T-helper 17 cell (primary cell): Measurements from ENCODE around the gene GJA3. TPM values are rescaled to one million over a fixed set of nuclear protein-coding genes. Genes with fewer than 3 reads are reported as not detected.

ENCODE experiments used
- ATAC-seq: fragments of 150-1000 bp; cut with Tn5 transposase; 2 replicates; pipeline ENCODE4 v1.10.0; 2021; ENCODE audit warnings: mild to moderate bottlenecking, moderate library complexity
- DNase-seq, 3 donors: peaks; one replicate each; pipeline versions ENCODE4 v3.0.0 to v3.0.0-alpha.2; 2020 to 2021
- H3K9me3 ChIP-seq: one replicate; pipeline ENCODE4 v1.7.0; 2013; ENCODE audit warnings: low read length, mild to moderate bottlenecking; ENCODE audit not compliant: control insufficient read depth, poor library complexity, severe bottlenecking
- H3K27ac Mint-ChIP-seq: one replicate; pipeline ENCODE4 v1.8.0; 2022; ENCODE audit warnings: mild to moderate bottlenecking, moderate library complexity, mixed read lengths
- H3K27me3 Mint-ChIP-seq: one replicate; pipeline ENCODE4 v1.8.0; 2022; ENCODE audit warnings: mixed read lengths
- H3K36me3 Mint-ChIP-seq: one replicate; pipeline ENCODE4 v1.8.0; 2022; ENCODE audit warnings: low read depth, mixed read lengths
- H3K4me1 Mint-ChIP-seq: one replicate; pipeline ENCODE4 v1.8.0; 2022; ENCODE audit warnings: mild to moderate bottlenecking, mixed read lengths
- H3K4me3 Mint-ChIP-seq: one replicate; pipeline ENCODE4 v1.8.0; 2022; ENCODE audit warnings: mild to moderate bottlenecking, moderate library complexity, mixed read lengths
- total RNA-seq, 4 donors: library from RNA in 2 of 4; stranded (reverse) in 2 of 4; gene quantifications; one replicate each; pipeline ENCODE4 v1.2.3 and lab custom pipeline; 2022 to 2026

GJA3 gene
- total RNA-seq, result under 1 TPM in 1 of 2 donors, not detected in 1; 0.12 TPM
- total RNA-seq (lab: John Stamatoyannopoulos, UW), result 0 to 0.23 reads per million in 2 donors

- Mint-ChIP-seq H3K27me3 (peaks cover 46% of the 10 kb centered on the region), H3K27ac (no peak within 1 kb of the TSS), H3K4me3 (peak within 1 kb of the TSS; percentile 89), H3K4me1 (peaks cover 10% of the 10 kb centered on the region), H3K36me3 (no peaks in the 10 kb centered on the region)
- ATAC-seq (peak; percentile 66), DNase-seq (peak in 2 of 3 donors; percentile 37)
- no peaks in the 10 kb centered on the region for H3K9me3 ChIP-seq
Observed at GRCh38 chr13:20160306-20161274, at the start of gene GJA3. GJA3 (minus strand) TSS chr13:20161052; CDS start chr13:20143288, 17,764 bp downstream.

DNA sequence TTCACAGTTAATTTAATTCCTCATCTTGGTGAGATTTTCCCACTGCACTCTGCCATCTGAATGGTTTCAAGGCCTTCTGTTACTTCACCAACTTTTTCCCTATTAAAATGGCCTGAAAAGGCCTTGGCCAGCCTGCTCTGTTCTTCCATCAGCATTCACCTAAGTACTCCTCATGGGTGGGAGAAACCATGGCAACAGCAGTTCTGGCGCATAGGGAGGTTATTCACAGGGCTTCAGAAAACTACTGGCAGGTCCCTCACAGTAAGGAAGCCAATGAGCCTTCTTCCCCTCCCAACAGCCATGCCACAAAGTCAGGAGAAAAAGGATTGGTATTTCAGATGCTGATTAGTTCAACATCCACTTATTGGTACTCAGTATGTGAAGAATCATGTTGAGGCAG lies 49.1 kb upstream of the GJA3 start:
- no peak for DNase-seq
- Mint-ChIP-seq H3K27ac (no peak overlapping the region), H3K27me3 (peaks cover 33% of the 10 kb centered on the region), H3K4me3 (no peak overlapping the region), H3K36me3 (peaks cover 6% of the 10 kb centered on the region), H3K4me1 (peaks cover 5% of the 10 kb centered on the region)
- no peaks in the 10 kb centered on the region for H3K9me3 ChIP-seq
- no peak for ATAC-seq

- peaks cover 6% of the 10 kb centered on the region for H3K36me3 Mint-ChIP-seq
- no peak overlapping the region for H3K27ac Mint-ChIP-seq
- DNase-seq (no peak), ATAC-seq (no peak)
- no peaks in the 10 kb centered on the region for H3K9me3 ChIP-seq
- peaks cover 5% of the 10 kb centered on the region for H3K4me1 Mint-ChIP-seq
- no peak overlapping the region for H3K4me3 Mint-ChIP-seq
- peaks cover 44% of the 10 kb centered on the region for H3K27me3 Mint-ChIP-seq
Observed at GRCh38 chr13:20206698-20207235, 45.9 kb upstream of the GJA3 start.

- Mint-ChIP-seq H3K4me3 (no peak overlapping the region), H3K36me3 (peaks cover 6% of the 10 kb centered on the region), H3K4me1 (peaks cover 5% of the 10 kb centered on the region), H3K27ac (no peak overlapping the region), H3K27me3 (peaks cover 44% of the 10 kb centered on the region)
- no peak for DNase-seq
- H3K9me3 ChIP-seq, result no peaks in the 10 kb centered on the region
- no peak for ATAC-seq
Observed at GRCh38 chr13:20206065-20206697, 45.3 kb upstream of the GJA3 start.

DNA sequence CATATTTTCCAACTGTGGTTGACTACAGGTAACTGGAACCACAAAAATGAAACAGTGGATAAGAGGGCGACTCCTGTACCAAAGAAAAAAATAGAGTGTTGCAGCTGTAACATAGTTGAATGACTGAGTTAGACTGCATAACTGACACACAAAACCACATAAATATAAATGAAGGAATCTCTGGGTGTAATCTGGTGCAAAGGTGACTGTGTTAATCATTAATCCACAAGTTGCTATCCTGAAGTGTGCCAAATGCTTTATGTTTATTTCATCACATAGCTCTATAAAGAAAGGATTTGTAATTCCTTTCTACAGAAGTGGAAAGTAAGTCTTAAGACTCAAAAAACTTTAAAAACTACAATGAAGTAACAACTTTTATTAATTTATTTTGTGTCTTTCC lies 37.9 kb upstream of the GJA3 start:
- Mint-ChIP-seq H3K27ac (no peak overlapping the region), H3K4me1 (peaks cover 12% of the 10 kb centered on the region), H3K4me3 (no peak overlapping the region), H3K27me3 (peaks cover 50% of the 10 kb centered on the region), H3K36me3 (peaks cover 9% of the 10 kb centered on the region)
- no peaks in the 10 kb centered on the region for H3K9me3 ChIP-seq
- DNase-seq, result no peak
- no peak for ATAC-seq

GRCh38 chr13:20197361-20197834 lies 36.5 kb upstream of the GJA3 start:
- H3K27ac Mint-ChIP-seq, result no peak overlapping the region
- no peak for DNase-seq
- H3K4me3 Mint-ChIP-seq, result no peak overlapping the region
- H3K27me3 Mint-ChIP-seq, result peaks cover 52% of the 10 kb centered on the region
- peak; percentile 76 for ATAC-seq
- H3K36me3 Mint-ChIP-seq, result peaks cover 9% of the 10 kb centered on the region
- H3K4me1 Mint-ChIP-seq, result peaks cover 20% of the 10 kb centered on the region
- H3K9me3 ChIP-seq, result no peaks in the 10 kb centered on the region

- H3K4me1 Mint-ChIP-seq, result peaks cover 20% of the 10 kb centered on the region
- H3K27me3 Mint-ChIP-seq, result peaks cover 63% of the 10 kb centered on the region
- H3K9me3 ChIP-seq, result no peaks in the 10 kb centered on the region
- H3K4me3 Mint-ChIP-seq, result no peak overlapping the region
- DNase-seq, result no peak
- peaks cover 9% of the 10 kb centered on the region for H3K36me3 Mint-ChIP-seq
- ATAC-seq, result no peak
- H3K27ac Mint-ChIP-seq, result no peak overlapping the region
Observed at GRCh38 chr13:20195801-20196200, 34.9 kb upstream of the GJA3 start.

DNA sequence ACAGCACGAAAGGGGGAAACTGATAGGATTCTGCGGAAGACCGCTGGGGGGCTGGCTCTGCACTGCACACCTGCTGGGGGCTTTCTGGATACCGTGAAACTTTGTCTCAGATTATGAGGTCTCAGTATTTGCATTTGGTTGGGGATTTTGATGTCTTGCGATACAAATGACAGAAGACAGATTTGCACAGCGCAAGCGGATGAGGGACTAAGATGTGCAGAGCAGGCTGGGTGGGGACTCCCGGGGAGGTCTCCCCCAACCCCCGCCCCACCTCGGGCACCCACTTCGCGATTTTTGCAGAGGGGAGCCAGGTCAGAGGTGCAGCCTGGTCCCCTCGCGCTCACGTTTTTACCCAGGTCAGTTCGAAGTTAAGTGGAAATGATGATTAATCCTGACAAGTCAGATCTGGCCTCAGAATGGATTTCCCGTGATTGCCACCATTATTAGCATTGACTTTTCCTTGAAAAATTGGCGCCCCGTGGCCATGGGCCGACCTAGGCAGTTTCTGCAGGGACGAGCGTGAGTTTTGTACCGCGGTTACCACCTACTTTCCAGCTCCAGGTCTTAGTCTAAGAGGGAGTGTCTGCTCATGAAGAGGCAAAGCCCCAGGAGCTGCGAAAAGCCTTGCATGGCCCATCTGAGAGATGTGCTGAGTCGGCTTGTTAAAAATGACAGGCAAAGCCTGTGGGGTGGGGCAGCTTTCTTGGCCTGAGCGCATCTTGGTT lies 33.2 kb upstream of the GJA3 start:
- H3K36me3 Mint-ChIP-seq, result peaks cover 8% of the 10 kb centered on the region
- H3K27me3 Mint-ChIP-seq, result peaks cover 61% of the 10 kb centered on the region
- no peaks in the 10 kb centered on the region for H3K9me3 ChIP-seq
- peak overlapping the region; percentile 16 for H3K27ac Mint-ChIP-seq
- DNase-seq (no peak), ATAC-seq (peak; percentile 46)
- H3K4me1 Mint-ChIP-seq, result peaks cover 22% of the 10 kb centered on the region
- H3K4me3 Mint-ChIP-seq, result peak overlapping the region; percentile 89

GRCh38 chr13:20193162-20193906 lies 32.5 kb upstream of the GJA3 start:
- H3K36me3 Mint-ChIP-seq, result peaks cover 8% of the 10 kb centered on the region
- H3K4me1 Mint-ChIP-seq, result peaks cover 22% of the 10 kb centered on the region
- peaks cover 62% of the 10 kb centered on the region for H3K27me3 Mint-ChIP-seq
- H3K9me3 ChIP-seq, result no peaks in the 10 kb centered on the region
- ATAC-seq (peak; percentile 38), DNase-seq (no peak)
- peak overlapping the region; percentile 89 for H3K4me3 Mint-ChIP-seq
- peak overlapping the region; percentile 16 for H3K27ac Mint-ChIP-seq

DNA sequence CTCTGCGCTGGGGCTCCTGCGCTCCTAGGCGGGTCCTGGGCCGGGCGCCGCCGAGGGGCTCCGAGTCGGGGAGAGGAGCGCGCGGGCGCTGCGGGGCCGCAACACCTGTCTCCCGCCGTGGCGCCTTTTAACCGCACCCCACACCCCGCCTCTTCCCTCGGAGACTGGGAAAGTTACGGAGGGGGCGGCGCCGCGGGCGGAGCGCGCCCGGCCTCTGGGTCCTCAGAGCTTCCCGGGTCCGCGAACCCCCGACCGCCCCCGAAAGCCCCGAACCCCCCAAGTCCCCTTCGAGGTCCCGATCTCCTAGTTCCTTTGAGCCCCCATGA lies 31.9 kb upstream of the GJA3 start, which contains the start of gene GJB2:
Gene GJB2, minus strand, starts transcription at position 103 of the 326 bp plus-strand sequence. CDS start 3,357 bp downstream, outside the sequence.
- Mint-ChIP-seq H3K4me1 (peaks cover 22% of the 10 kb centered on the region), H3K36me3 (peaks cover 8% of the 10 kb centered on the region), H3K4me3 (peak within 1 kb of the TSS; percentile 89), H3K27me3 (peaks cover 65% of the 10 kb centered on the region), H3K27ac (peak within 1 kb of the TSS; percentile 16)
- ATAC-seq (peak; percentile 48), DNase-seq (peak in 1 of 3 donors; percentile 25)
- no peaks in the 10 kb centered on the region for H3K9me3 ChIP-seq

DNA sequence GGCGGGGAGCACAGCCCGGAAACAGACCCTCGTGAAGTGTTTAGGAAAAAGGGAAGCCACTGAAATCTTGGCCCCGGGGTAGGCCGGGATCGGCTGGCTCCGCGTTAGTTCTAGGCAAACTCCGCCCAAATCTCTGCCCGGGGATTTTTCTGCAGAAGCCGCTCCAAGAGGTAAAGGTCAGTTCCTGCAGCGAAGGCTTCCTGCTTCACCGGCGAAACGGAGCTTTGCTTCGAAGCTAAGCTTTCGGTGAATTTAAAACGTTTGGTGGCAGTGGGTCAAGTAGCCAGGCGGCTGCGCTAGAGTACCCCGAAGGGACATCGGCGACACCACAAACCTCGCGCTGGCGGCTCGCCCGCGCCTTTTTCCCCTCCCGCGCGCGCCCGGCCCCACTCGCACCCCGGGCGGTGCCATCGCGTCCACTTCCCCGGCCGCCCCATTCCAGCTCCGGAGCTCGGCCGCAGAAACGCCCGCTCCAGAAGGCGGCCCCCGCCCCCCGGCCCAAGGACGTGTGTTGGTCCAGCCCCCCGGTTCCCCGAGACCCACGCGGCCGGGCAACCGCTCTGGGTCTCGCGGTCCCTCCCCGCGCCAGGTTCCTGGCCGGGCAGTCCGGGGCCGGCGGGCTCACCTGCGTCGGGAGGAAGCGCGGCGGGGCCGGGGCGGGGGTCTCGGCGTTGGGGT lies 31.4 kb upstream of the GJA3 start:
- DNase-seq, result no peak
- peaks cover 66% of the 10 kb centered on the region for H3K27me3 Mint-ChIP-seq
- no peaks in the 10 kb centered on the region for H3K9me3 ChIP-seq
- peaks cover 22% of the 10 kb centered on the region for H3K4me1 Mint-ChIP-seq
- ATAC-seq, result no peak
- H3K4me3 Mint-ChIP-seq, result peak overlapping the region; percentile 89
- peaks cover 8% of the 10 kb centered on the region for H3K36me3 Mint-ChIP-seq
- no peak overlapping the region for H3K27ac Mint-ChIP-seq
